GM19328 (cell line): Measurements from ENCODE around the gene SENP1.

Source experiments
- ATAC-seq: cut with Tn5 transposase; IDR thresholded peaks from one replicate; pipeline ENCODE4 v1.9.1; 2021; ENCODE audit warnings: mild to moderate bottlenecking, moderate library complexity; ENCODE audit not compliant: unreplicated experiment

Gene SENP1

DNA sequence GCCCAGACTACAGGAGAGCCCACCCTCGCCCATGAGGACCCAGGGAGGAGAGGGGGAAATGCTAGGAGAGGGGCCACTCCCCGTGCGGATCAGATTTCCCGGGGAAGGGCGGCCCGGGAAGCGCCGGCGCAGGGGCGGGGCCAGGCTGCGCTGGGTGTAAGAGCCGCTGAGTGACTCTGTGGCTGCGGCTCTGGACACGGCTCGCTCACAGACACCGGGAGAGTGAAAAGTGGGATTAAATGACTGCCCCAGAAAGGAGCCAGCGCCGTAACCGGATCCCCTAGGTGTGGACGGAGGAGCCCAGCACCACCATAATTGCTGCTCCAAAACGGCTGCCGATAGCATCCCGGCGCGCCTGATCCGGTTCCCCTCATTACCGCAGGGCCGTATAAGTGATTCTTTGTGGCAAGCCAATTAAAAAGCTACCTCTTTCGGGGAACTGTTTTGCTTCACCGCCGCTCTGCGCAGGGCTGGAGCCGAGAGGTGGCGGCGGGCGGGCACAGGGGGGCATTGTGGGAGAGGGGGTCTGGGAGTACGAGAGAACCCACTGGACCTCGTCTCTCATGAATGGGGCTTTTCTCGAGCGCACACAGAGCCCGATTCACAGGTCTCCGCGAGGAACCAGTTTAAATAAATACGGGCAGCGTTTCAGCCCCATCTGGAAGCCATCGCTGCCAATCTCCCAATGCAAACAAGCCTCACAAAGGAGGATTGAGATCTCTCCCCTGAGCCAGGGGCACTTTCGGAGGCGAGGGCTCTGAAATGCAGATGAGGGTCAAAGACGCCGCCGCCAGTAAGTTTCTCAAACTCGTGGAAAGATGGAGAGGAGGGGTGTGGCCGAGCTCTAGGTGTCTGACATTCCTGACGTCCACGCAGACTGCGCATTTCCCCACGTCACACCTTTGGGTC, 104.1 kb downstream of the SENP1 start:
- no peak for ATAC-seq

DNA sequence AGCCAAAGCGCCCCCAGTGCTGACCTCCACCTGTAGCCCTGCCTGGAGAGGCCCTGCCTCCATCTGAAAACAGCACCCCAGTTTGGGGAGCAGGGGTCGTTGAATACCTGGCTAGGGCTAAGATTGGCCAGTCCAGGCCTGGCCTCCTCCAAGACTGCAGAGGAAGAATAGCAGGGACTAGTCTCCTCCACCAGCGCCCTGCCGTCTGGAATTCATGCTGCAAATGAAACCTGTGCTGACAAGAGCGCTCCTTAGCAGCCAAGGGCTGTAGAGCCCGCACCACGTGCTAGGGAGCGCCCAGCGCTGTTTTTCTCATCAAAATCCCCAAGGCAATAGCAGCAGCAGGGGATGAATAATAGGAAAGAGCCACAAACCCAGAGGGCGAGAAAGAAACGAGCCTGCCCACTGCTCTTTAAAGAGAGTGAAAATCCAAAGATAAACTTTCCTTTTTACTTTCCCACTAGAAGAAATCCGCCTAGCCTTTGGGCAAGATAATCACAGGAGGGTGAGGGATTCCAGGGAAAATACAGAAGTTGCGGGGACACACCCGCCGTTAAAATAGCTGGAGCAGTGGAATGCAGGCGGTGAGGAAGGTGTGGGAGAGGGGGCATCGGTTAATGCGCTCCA, 104.9 kb downstream of the SENP1 start:
- no peak for ATAC-seq

DNA sequence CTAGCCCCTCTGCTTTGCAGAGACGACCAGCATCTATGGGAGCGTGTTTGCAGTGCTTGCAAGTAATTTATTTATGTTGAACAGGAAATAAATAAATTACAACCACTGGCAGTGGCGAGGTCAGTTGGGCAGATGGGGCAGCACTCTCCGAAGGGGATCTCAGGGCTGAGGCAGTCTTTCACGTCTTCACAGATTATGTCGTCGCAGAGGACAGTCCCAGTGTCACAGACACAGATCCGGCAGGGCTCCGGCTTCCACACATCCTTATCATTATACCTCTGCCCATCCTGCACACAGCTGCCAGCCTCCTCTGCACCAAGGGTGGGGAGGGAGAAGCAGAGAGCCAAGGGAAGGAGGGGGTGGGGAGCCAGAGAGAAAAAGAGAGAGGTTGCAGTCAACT, 106.1 kb downstream of the SENP1 start:
- ATAC-seq = no peak

- no peak for ATAC-seq
These were observed 108.6 kb downstream of the SENP1 start for GRCh38 chr12:47997321-47997720.

- ATAC-seq = no peak
These were observed 109.9 kb downstream of the SENP1 start for GRCh38 chr12:47995981-47996401.

GRCh38 chr12:47993491-47993890, 112.4 kb downstream of the SENP1 start:
- no peak for ATAC-seq
